HEK293 (cell line): Measurements from ENCODE around the gene VGLL2.

ENCODE experiments used
- CTCF ChIA-PET: fragments of 350-600 bp; formaldehyde crosslinking; extraction: SDS; loops from one replicate; lab custom pipeline; 2021; ENCODE audit warnings: antibody characterized with exemption; lab: Yijun Ruan, JAX
- POLR2A ChIA-PET: fragments of 300-600 bp; formaldehyde crosslinking; extraction: SDS; loops from one replicate; lab custom pipeline; 2020; ENCODE audit warnings: antibody characterized with exemption, inconsistent platforms; lab: Yijun Ruan, JAX
- H3K27ac ChIP-seq: fragments of 200-500 bp; sonication (Bioruptor generic); 2 replicates; pipeline ENCODE4 v1.5.1; 2014; ENCODE audit warnings: low read depth, low read length, control low read depth, inconsistent platforms; ENCODE audit errors: extremely low read depth
- H3K36me3 ChIP-seq, 2 experiments: fragments of 200-500 bp in 1 of 2; sonication (Bioruptor generic) in 1 of 2; 1 replicate in 1 of 2; 2 replicates in 1 of 2; pipeline ENCODE4 v1.5.1; 2014 to 2017; ENCODE audit warnings: inconsistent platforms in 2 of 2, low read length in 2 of 2; ENCODE audit not compliant: control insufficient read depth in 2 of 2, insufficient read depth in 1 of 2
- H3K4me1 ChIP-seq: fragments of 200-500 bp; sonication (Bioruptor generic); 2 replicates; pipeline ENCODE4 v1.5.1; 2014; ENCODE audit warnings: mild to moderate bottlenecking, low read length, inconsistent platforms; ENCODE audit not compliant: control insufficient read depth, insufficient read depth
- H3K4me3 ChIP-seq: 2 replicates; pipeline ENCODE4 v1.5.1; 2011; ENCODE audit warnings: low read depth, mild to moderate bottlenecking, control low read depth, low read length, moderate library complexity
- H3K9me3 ChIP-seq: fragments of 200-500 bp; sonication (Bioruptor generic); 2 replicates; pipeline ENCODE4 v1.5.1; 2014; ENCODE audit warnings: low read depth, low read length, inconsistent platforms; ENCODE audit not compliant: control insufficient read depth, insufficient read depth
- EGR2 ChIP-seq: fragments of 450-650 bp; formaldehyde crosslinking; IDR thresholded peaks from 2 replicates; pipeline ENCODE4 v1.5.1; 2016; ENCODE audit warnings: low read depth, missing biosample characterization, missing genetic modification characterization
- KLF8 ChIP-seq: fragments of 450-650 bp; formaldehyde crosslinking; IDR thresholded peaks from 2 replicates; pipeline ENCODE4 v1.5.1; 2016; ENCODE audit warnings: missing biosample characterization, missing genetic modification characterization
- PRDM6 ChIP-seq: fragments of 450-650 bp; formaldehyde crosslinking; IDR thresholded peaks from 2 replicates; pipeline ENCODE4 v1.5.1; 2017; ENCODE audit warnings: missing biosample characterization, missing genetic modification characterization
- SCRT1 ChIP-seq: fragments of 450-650 bp; formaldehyde crosslinking; IDR thresholded peaks from 2 replicates; pipeline ENCODE4 v1.5.1; 2016; ENCODE audit warnings: missing biosample characterization, missing genetic modification characterization, borderline replicate concordance
- SP3 ChIP-seq: fragments of 450-650 bp; formaldehyde crosslinking; IDR thresholded peaks from 2 replicates; pipeline ENCODE4 v1.5.1; 2016; ENCODE audit warnings: missing biosample characterization, missing genetic modification characterization
- SP7 ChIP-seq: fragments of 450-650 bp; formaldehyde crosslinking; IDR thresholded peaks from 2 replicates; pipeline ENCODE4 v1.5.1; 2016; ENCODE audit warnings: missing biosample characterization, missing genetic modification characterization
- ZBTB17 ChIP-seq: fragments of 450-650 bp; formaldehyde crosslinking; IDR thresholded peaks from 2 replicates; pipeline ENCODE4 v1.5.1; 2016; ENCODE audit warnings: missing biosample characterization, missing genetic modification characterization
- ZNF112 ChIP-seq: fragments of 450-650 bp; formaldehyde crosslinking; IDR thresholded peaks from 2 replicates; pipeline ENCODE4 v1.5.0; 2017; ENCODE audit warnings: missing biosample characterization, missing genetic modification characterization
- ZNF132 ChIP-seq: fragments of 450-650 bp; formaldehyde crosslinking; IDR thresholded peaks from 2 replicates; pipeline ENCODE4 v1.5.1; 2017; ENCODE audit warnings: missing biosample characterization, missing genetic modification characterization, borderline replicate concordance
- ZNF16 ChIP-seq: fragments of 450-650 bp; formaldehyde crosslinking; IDR thresholded peaks from 2 replicates; pipeline ENCODE4 v1.5.1; 2016; ENCODE audit warnings: low read depth, missing biosample characterization, missing genetic modification characterization
- ZNF350 ChIP-seq: fragments of 450-650 bp; formaldehyde crosslinking; IDR thresholded peaks from 2 replicates; pipeline ENCODE4 v1.5.0; 2017; ENCODE audit warnings: missing biosample characterization, mild to moderate bottlenecking, missing genetic modification characterization
- ZNF404 ChIP-seq: fragments of 450-650 bp; formaldehyde crosslinking; IDR thresholded peaks from 2 replicates; pipeline ENCODE4 v1.5.1; 2017; ENCODE audit warnings: missing biosample characterization, missing genetic modification characterization
- ZNF514 ChIP-seq: fragments of 450-650 bp; formaldehyde crosslinking; IDR thresholded peaks from 2 replicates; pipeline ENCODE4 v1.5.1; 2016; ENCODE audit warnings: missing biosample characterization, missing genetic modification characterization
- ZNF521 ChIP-seq: fragments of 450-650 bp; formaldehyde crosslinking; IDR thresholded peaks from 2 replicates; pipeline ENCODE4 v1.5.1; 2017; ENCODE audit warnings: missing biosample characterization, mild to moderate bottlenecking, missing genetic modification characterization
- ZNF544 ChIP-seq: fragments of 450-650 bp; formaldehyde crosslinking; IDR thresholded peaks from 2 replicates; pipeline ENCODE4 v1.5.0; 2017; ENCODE audit warnings: missing biosample characterization, missing genetic modification characterization
- ZNF560 ChIP-seq: fragments of 450-650 bp; formaldehyde crosslinking; IDR thresholded peaks from 2 replicates; pipeline ENCODE4 v1.5.1; 2017; ENCODE audit warnings: missing biosample characterization, missing genetic modification characterization, borderline replicate concordance
- ZNF629 ChIP-seq: fragments of 450-650 bp; formaldehyde crosslinking; IDR thresholded peaks from 2 replicates; pipeline ENCODE4 v1.5.1; 2017; ENCODE audit warnings: missing biosample characterization, missing genetic modification characterization
- ZNF654 ChIP-seq: fragments of 450-650 bp; formaldehyde crosslinking; IDR thresholded peaks from 2 replicates; pipeline ENCODE4 v1.5.1; 2016; ENCODE audit warnings: low read depth, missing biosample characterization, missing genetic modification characterization
- ZNF664 ChIP-seq: fragments of 450-650 bp; formaldehyde crosslinking; IDR thresholded peaks from 2 replicates; pipeline ENCODE4 v1.5.1; 2016; ENCODE audit warnings: missing biosample characterization, missing genetic modification characterization
- ZNF843 ChIP-seq: fragments of 450-650 bp; formaldehyde crosslinking; IDR thresholded peaks from 2 replicates; pipeline ENCODE4 v1.5.1; 2016; ENCODE audit warnings: missing biosample characterization, missing genetic modification characterization
- ZSCAN16 ChIP-seq: fragments of 450-650 bp; formaldehyde crosslinking; IDR thresholded peaks from 2 replicates; pipeline ENCODE4 v1.5.1; 2016; ENCODE audit warnings: missing biosample characterization, missing genetic modification characterization
- ZSCAN5A ChIP-seq: fragments of 450-650 bp; formaldehyde crosslinking; IDR thresholded peaks from 2 replicates; pipeline ENCODE4 v1.5.1; 2016; ENCODE audit warnings: missing biosample characterization, missing genetic modification characterization

The VGLL2 gene

GRCh38 chr6:117222861-117223260 is 42.5 kb upstream of the VGLL2 start:
- TF ChIP-seq ZNF112 (tag by site-specific recombination) = no peak
- TF ChIP-seq EGR2 (tag by site-specific recombination) = no peak
- no peak for TF ChIP-seq ZSCAN5A (tag by site-specific recombination)
- no peak for TF ChIP-seq ZNF350 (tag by site-specific recombination)
- TF ChIP-seq ZNF521 (tag by site-specific recombination) = no peak
- no peak for TF ChIP-seq ZNF514 (tag by site-specific recombination)
- TF ChIP-seq SP3 (tag by site-specific recombination) = no peak
- TF ChIP-seq ZNF16 (tag by site-specific recombination) = no peak
- no peak for TF ChIP-seq ZNF664 (tag by site-specific recombination)
- no peak for TF ChIP-seq ZNF544 (tag by site-specific recombination)
- TF ChIP-seq SCRT1 (tag by site-specific recombination) = no peak
- TF ChIP-seq KLF8 (tag by site-specific recombination) = no peak
- TF ChIP-seq ZBTB17 = no peak
- no peak for TF ChIP-seq PRDM6 (tag by site-specific recombination)
- TF ChIP-seq ZNF843 = no peak
- Histone ChIP-seq H3K36me3 (no peaks in the 10 kb centered on the region), H3K4me3 (no peak overlapping the region), H3K9me3 (no peaks in the 10 kb centered on the region), H3K4me1 (no peaks in the 10 kb centered on the region), H3K27ac (no peak overlapping the region)
- ChIA-PET POLR2A (no interaction called here), CTCF (no interaction called here)

- Histone ChIP-seq H3K27ac (no peak overlapping the region), H3K4me1 (no peaks in the 10 kb centered on the region), H3K4me3 (no peak overlapping the region), H3K9me3 (no peaks in the 10 kb centered on the region), H3K36me3 (no peaks in the 10 kb centered on the region)
- POLR2A ChIA-PET = no interaction called here
- TF ChIP-seq ZNF404 (no peak), ZNF514 (tag by site-specific recombination) (no peak), SP7 (tag by site-specific recombination) (no peak), ZNF629 (tag by site-specific recombination) (no peak), ZNF132 (tag by site-specific recombination) (no peak), ZNF654 (tag by site-specific recombination) (no peak), ZSCAN16 (no peak), ZNF560 (tag by site-specific recombination) (no peak)
- CTCF ChIA-PET = interaction anchor here (0.5 kb wide), 1 partner anchor 447 kb away, joined by 3 read pairs; no protein-coding TSS in a partner anchor
Measured at GRCh38 chr6:117226778-117227177, 38.6 kb upstream of the VGLL2 start.
